Mononuclear cell (primary cell): ENCODE data around the gene SRPK1. TPM values are rescaled to one million over a fixed set of nuclear protein-coding genes. Genes with fewer than 3 reads are reported as not detected.

Source experiments
- H3K27me3 ChIP-seq: 2 replicates; pipeline ENCODE4 v1.6.0; 2011; ENCODE audit warnings: low read length, control low read depth; ENCODE audit not compliant: insufficient read depth
- H3K4me1 ChIP-seq: 2 replicates; pipeline ENCODE4 v1.5.1; 2011; ENCODE audit warnings: mild to moderate bottlenecking, low read length, control low read depth; ENCODE audit not compliant: insufficient read depth
- H3K4me3 ChIP-seq: 2 replicates; pipeline ENCODE4 v1.5.1; 2011; ENCODE audit warnings: mild to moderate bottlenecking, low read length, moderate library complexity
- H3K9me3 ChIP-seq: 2 replicates; pipeline ENCODE4 v1.5.1; 2011; ENCODE audit warnings: low read depth, mild to moderate bottlenecking, control low read depth, low read length
- total RNA-seq: library from RNA; depleted of rRNA; stranded (reverse); fragments of >200 nt; gene quantifications from one replicate; pipeline ENCODE4 v1.2.3, GENCODE V29; 2012

The SRPK1 gene
- total RNA-seq, 1 donor: 70.7 TPM

GRCh38 chr6:35897036-35897435 is 23.9 kb downstream of the SRPK1 start:
- H3K9me3 ChIP-seq: no peaks in the 10 kb centered on the region
- no peaks in the 10 kb centered on the region for H3K27me3 ChIP-seq
- H3K4me1 ChIP-seq: no peaks in the 10 kb centered on the region
- no peak overlapping the region for H3K4me3 ChIP-seq

- no peaks in the 10 kb centered on the region for H3K27me3 ChIP-seq
- no peaks in the 10 kb centered on the region for H3K9me3 ChIP-seq
- no peak overlapping the region for H3K4me3 ChIP-seq
- H3K4me1 ChIP-seq: no peaks in the 10 kb centered on the region
Measured at GRCh38 chr6:35896228-35896627, 24.7 kb downstream of the SRPK1 start.

DNA sequence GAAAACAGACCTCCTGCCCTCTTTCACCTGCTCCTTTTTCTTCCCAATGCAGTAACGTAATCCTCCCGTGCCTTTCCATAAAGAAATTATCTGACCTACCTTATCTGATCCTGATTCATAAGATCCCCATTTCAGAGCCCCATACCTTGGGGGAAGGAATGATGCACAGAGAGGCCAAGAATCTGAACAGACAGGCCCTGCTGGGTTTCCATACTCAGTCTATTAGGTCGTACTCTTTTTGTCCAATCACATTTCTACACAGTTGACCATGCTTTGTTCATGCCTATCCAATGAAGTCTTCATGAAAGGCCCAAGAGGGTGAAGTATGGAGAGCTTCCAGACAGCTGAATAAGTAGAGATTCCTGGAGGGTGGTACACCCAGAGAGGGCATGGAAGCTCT is 25.3 kb downstream of the SRPK1 start:
- no peaks in the 10 kb centered on the region for H3K4me1 ChIP-seq
- H3K27me3 ChIP-seq: no peaks in the 10 kb centered on the region
- H3K4me3 ChIP-seq: no peak overlapping the region
- H3K9me3 ChIP-seq: no peaks in the 10 kb centered on the region

- H3K4me3 ChIP-seq: no peak overlapping the region
- no peaks in the 10 kb centered on the region for H3K9me3 ChIP-seq
- H3K4me1 ChIP-seq: no peaks in the 10 kb centered on the region
- H3K27me3 ChIP-seq: no peaks in the 10 kb centered on the region
Measured at GRCh38 chr6:35894776-35895175, 26.1 kb downstream of the SRPK1 start.

DNA sequence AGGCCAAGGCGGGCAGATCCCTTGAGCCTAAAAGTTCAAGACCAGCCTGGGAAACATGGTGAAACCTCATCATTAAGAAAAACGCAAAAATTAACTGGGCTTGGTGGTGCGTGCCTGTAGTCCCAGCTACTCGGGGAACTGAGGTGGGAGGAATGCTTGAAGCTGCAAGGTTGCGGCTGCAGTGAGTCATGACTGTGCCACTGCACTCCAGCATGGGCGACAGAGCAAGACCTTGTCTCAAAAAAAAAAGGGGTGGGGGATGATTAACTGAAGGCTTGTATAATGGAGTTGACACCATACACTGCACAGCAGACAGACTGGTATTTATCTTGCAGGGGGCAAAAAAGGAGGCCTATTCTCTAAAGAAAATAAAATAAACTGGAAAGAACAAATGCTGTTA is 27.7 kb downstream of the SRPK1 start:
- Histone ChIP-seq H3K4me1 (no peaks in the 10 kb centered on the region), H3K4me3 (no peak overlapping the region), H3K9me3 (no peaks in the 10 kb centered on the region), H3K27me3 (no peaks in the 10 kb centered on the region)

DNA sequence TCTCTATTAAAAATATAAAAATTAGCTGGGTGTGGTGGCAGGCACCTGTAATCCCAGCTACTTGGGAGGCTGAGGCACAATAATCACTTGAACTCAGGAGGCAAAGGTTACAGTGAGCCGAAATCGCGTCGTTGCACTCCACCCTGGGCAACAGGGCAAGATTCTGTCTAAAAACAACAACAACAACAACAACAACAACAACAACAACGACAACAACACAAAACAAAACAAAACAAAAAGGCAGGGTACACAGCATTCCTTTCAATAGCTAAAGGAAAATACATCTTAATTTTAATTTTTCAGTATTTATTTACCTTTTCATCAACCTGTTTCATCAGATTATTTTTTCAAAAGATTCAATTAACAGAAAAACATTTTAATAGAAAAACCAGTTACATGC is 28.4 kb downstream of the SRPK1 start:
- Histone ChIP-seq H3K4me3 (no peak overlapping the region), H3K4me1 (no peaks in the 10 kb centered on the region), H3K27me3 (no peaks in the 10 kb centered on the region), H3K9me3 (no peaks in the 10 kb centered on the region)

GRCh38 chr6:35879151-35879550 is 41.7 kb downstream of the SRPK1 start:
- peaks cover 16% of the 10 kb centered on the region for H3K9me3 ChIP-seq
- no peaks in the 10 kb centered on the region for H3K27me3 ChIP-seq
- no peaks in the 10 kb centered on the region for H3K4me1 ChIP-seq
- no peak overlapping the region for H3K4me3 ChIP-seq

DNA sequence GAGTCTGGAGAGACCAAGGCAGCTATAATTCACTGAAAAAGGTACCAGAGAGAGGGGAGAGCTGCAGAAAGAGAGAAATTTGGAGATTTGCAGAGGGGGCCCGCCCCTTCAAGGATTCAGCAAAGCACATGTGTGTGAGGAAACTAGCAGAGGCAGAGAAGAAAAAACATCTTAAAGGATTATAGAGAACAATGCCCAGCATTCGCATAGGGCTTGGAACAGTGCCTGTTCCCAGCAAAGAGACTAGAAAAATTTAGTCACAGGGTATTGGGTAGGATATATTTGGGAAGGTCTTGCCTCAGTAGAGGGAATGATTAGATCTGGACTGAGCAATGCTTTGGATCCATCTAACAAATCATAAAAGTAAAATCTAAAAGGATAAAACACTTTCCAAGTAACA is 44.0 kb downstream of the SRPK1 start:
- Histone ChIP-seq H3K27me3 (no peaks in the 10 kb centered on the region), H3K4me1 (no peaks in the 10 kb centered on the region), H3K9me3 (peaks cover 12% of the 10 kb centered on the region), H3K4me3 (no peak overlapping the region)

DNA sequence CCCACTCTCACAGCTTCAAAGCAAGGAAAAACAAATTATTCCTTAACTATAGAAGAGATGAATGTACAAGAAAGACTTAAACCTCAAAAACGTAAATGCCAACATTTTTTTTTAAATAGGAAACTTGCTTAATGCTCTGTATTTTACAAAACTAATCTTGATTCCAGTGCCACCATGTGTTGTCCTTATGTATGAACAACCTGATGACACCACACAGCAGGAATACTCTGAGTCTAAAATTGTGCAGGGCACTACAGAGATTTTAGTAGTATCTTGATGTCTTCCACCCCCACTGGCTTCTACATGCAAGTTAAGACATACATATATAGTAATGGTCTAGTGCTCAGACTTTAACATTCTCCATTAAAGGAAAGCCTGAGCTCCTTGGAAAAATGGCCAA is 46.2 kb downstream of the SRPK1 start:
- Histone ChIP-seq H3K27me3 (no peaks in the 10 kb centered on the region), H3K4me3 (no peak overlapping the region), H3K4me1 (no peaks in the 10 kb centered on the region), H3K9me3 (no peaks in the 10 kb centered on the region)

- H3K4me3 ChIP-seq: no peak overlapping the region
- no peaks in the 10 kb centered on the region for H3K27me3 ChIP-seq
- no peaks in the 10 kb centered on the region for H3K9me3 ChIP-seq
- H3K4me1 ChIP-seq: no peaks in the 10 kb centered on the region
Measured at GRCh38 chr6:35859367-35859766, 61.5 kb downstream of the SRPK1 start.

GRCh38 chr6:35857853-35858252 is 63.0 kb downstream of the SRPK1 start:
- Histone ChIP-seq H3K4me1 (no peaks in the 10 kb centered on the region), H3K27me3 (no peaks in the 10 kb centered on the region), H3K4me3 (no peak overlapping the region), H3K9me3 (no peaks in the 10 kb centered on the region)

GRCh38 chr6:35856250-35856649 is 64.6 kb downstream of the SRPK1 start:
- Histone ChIP-seq H3K27me3 (no peaks in the 10 kb centered on the region), H3K9me3 (no peaks in the 10 kb centered on the region), H3K4me1 (peaks cover 8% of the 10 kb centered on the region), H3K4me3 (no peak overlapping the region)

DNA sequence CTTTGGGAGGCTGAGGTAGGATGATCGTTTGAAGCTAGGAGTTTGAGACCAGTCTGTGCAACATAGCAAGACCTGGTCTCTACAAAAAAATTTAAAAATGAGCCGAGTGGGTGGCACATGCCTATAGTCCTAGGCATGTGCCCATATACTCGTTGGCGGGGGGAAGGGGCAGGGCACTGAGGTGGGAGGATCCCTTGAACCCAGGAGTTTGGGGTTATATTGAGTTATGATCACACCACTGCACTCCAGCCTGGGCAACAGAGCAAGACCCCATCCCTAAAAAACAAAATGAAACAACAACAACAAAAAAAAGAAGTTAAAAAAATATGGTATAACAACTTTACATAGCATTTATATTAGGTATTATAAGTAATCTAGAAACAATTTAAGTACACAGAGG is 67.9 kb downstream of the SRPK1 start:
- no peaks in the 10 kb centered on the region for H3K27me3 ChIP-seq
- no peaks in the 10 kb centered on the region for H3K9me3 ChIP-seq
- peaks cover 24% of the 10 kb centered on the region for H3K4me1 ChIP-seq
- H3K4me3 ChIP-seq: no peak overlapping the region

- H3K9me3 ChIP-seq: no peaks in the 10 kb centered on the region
- H3K4me3 ChIP-seq: no peak overlapping the region
- no peaks in the 10 kb centered on the region for H3K27me3 ChIP-seq
- H3K4me1 ChIP-seq: peaks cover 24% of the 10 kb centered on the region
Measured at GRCh38 chr6:35850208-35850607, 70.7 kb downstream of the SRPK1 start.

- H3K4me1 ChIP-seq: peaks cover 2% of the 10 kb centered on the region
- no peaks in the 10 kb centered on the region for H3K27me3 ChIP-seq
- H3K9me3 ChIP-seq: no peaks in the 10 kb centered on the region
- no peak overlapping the region for H3K4me3 ChIP-seq
Measured at GRCh38 chr6:35844290-35844689, 76.6 kb downstream of the SRPK1 start.

- no peaks in the 10 kb centered on the region for H3K9me3 ChIP-seq
- peaks cover 2% of the 10 kb centered on the region for H3K4me1 ChIP-seq
- H3K4me3 ChIP-seq: no peak overlapping the region
- H3K27me3 ChIP-seq: no peaks in the 10 kb centered on the region
Measured at GRCh38 chr6:35842381-35842780, 78.5 kb downstream of the SRPK1 start.

- Histone ChIP-seq H3K9me3 (no peaks in the 10 kb centered on the region), H3K4me3 (no peak overlapping the region), H3K4me1 (peaks cover 27% of the 10 kb centered on the region), H3K27me3 (no peaks in the 10 kb centered on the region)
Measured at GRCh38 chr6:35839019-35839418, 81.9 kb downstream of the SRPK1 start.
